Measurements from ENCODE around the gene MGLL.

GRCh38 chr3:127767126-127767525 lies 55.2 kb downstream of the MGLL start:
- TF ChIP-seq, protein P1, sequence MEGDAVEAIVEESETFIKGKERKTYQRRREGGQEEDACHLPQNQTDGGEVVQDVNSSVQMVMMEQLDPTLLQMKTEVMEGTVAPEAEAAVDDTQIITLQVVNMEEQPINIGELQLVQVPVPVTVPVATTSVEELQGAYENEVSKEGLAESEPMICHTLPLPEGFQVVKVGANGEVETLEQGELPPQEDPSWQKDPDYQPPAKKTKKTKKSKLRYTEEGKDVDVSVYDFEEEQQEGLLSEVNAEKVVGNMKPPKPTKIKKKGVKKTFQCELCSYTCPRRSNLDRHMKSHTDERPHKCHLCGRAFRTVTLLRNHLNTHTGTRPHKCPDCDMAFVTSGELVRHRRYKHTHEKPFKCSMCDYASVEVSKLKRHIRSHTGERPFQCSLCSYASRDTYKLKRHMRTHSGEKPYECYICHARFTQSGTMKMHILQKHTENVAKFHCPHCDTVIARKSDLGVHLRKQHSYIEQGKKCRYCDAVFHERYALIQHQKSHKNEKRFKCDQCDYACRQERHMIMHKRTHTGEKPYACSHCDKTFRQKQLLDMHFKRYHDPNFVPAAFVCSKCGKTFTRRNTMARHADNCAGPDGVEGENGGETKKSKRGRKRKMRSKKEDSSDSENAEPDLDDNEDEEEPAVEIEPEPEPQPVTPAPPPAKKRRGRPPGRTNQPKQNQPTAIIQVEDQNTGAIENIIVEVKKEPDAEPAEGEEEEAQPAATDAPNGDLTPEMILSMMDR (IDR thresholded peaks at IDR 0.05; ENCODE audit: low read depth, low read length, missing input control) = no peak
- TF ChIP-seq JUND (IDR thresholded peaks at IDR 0.05) (peak; percentile 74 to 84), MAX (IDR thresholded peaks at IDR 0.05) (peak; percentile 89), REST (IDR thresholded peaks at IDR 0.05) (peak; percentile 72), EGR1 (IDR thresholded peaks at IDR 0.05; ENCODE audit: low read depth in 2 of 2) (peak; percentile 47 to 79), ATF3 (IDR thresholded peaks at IDR 0.05) (peak; percentile 93), YY1 (IDR thresholded peaks at IDR 0.05) (peak; percentile 95), GABPA (IDR thresholded peaks at IDR 0.05 in 1 of 2, conservative IDR thresholded peaks at IDR 0.05 in 1 of 2) (peak in 1 of 2 donors; percentile 26), SP1 (IDR thresholded peaks at IDR 0.05) (peak; percentile 90), HNF4G (IDR thresholded peaks at IDR 0.05) (peak; percentile 75), NR2F2 (IDR thresholded peaks at IDR 0.05) (peak; percentile 75), RAD21 (IDR thresholded peaks at IDR 0.05) (peak; percentile 39 to 59)
- TF ChIP-seq, protein P2, sequence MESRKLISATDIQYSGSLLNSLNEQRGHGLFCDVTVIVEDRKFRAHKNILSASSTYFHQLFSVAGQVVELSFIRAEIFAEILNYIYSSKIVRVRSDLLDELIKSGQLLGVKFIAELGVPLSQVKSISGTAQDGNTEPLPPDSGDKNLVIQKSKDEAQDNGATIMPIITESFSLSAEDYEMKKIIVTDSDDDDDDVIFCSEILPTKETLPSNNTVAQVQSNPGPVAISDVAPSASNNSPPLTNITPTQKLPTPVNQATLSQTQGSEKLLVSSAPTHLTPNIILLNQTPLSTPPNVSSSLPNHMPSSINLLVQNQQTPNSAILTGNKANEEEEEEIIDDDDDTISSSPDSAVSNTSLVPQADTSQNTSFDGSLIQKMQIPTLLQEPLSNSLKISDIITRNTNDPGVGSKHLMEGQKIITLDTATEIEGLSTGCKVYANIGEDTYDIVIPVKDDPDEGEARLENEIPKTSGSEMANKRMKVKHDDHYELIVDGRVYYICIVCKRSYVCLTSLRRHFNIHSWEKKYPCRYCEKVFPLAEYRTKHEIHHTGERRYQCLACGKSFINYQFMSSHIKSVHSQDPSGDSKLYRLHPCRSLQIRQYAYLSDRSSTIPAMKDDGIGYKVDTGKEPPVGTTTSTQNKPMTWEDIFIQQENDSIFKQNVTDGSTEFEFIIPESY (IDR thresholded peaks at IDR 0.05) = peak; percentile 64
